T-helper 22 cell (primary cell): ENCODE data around the gene TIMM23.
A peak's percentile ranks its signal among the peaks of the same experiment; 100 is the strongest.
"Not testable (repeated sequence)": the region's sequence is repeated elsewhere in the genome, so short reads cannot be mapped to it uniquely, and the experiment has no call there.

ENCODE experiments used
- DNase-seq: peaks from one replicate; pipeline ENCODE4 v3.0.0-alpha.2; 2020; ENCODE audit warnings: low read depth

The TIMM23 gene

GRCh38 chr10:46022978-46023702 is 50.9 kb downstream of the TIMM23 start:
- DNase-seq, result peak; percentile 78

- no peak for DNase-seq
Measured at GRCh38 chr10:46024948-46025347, 52.7 kb downstream of the TIMM23 start.

GRCh38 chr10:46025406-46025805 is 53.1 kb downstream of the TIMM23 start:
- no peak for DNase-seq

- no peak for DNase-seq
Measured at GRCh38 chr10:46026106-46026505, 53.8 kb downstream of the TIMM23 start.

- DNase-seq, result no peak
Measured at GRCh38 chr10:46028584-46029460, 56.5 kb downstream of the TIMM23 start.

- no peak for DNase-seq
Measured at GRCh38 chr10:46029461-46030030, 57.3 kb downstream of the TIMM23 start.

GRCh38 chr10:46030091-46030937 is 58.0 kb downstream of the TIMM23 start, which contains the start of gene NCOA4:
NCOA4 (minus strand) TSS chr10:46030623; CDS start chr10:46016680, 13,943 bp downstream.
- peak; percentile 95 for DNase-seq

- no peak for DNase-seq
Measured at GRCh38 chr10:46031648-46032532, 59.6 kb downstream of the TIMM23 start.

- no peak for DNase-seq
Measured at GRCh38 chr10:46033602-46034011, 61.3 kb downstream of the TIMM23 start.

- no peak for DNase-seq
Measured at GRCh38 chr10:46035923-46036849, 63.9 kb downstream of the TIMM23 start.

GRCh38 chr10:46037107-46037825 is 65.0 kb downstream of the TIMM23 start:
- DNase-seq, result no peak

- DNase-seq, result no peak
Measured at GRCh38 chr10:46040004-46040403, 67.7 kb downstream of the TIMM23 start.

- no peak for DNase-seq
Measured at GRCh38 chr10:46042527-46042926, 70.2 kb downstream of the TIMM23 start.

GRCh38 chr10:46046261-46046660 is 74.0 kb downstream of the TIMM23 start, which contains the start of gene MSMB:
MSMB (minus strand) TSS chr10:46046269; CDS start chr10:46046237, 32 bp downstream.
- DNase-seq, result no peak

- DNase-seq, result no peak
Measured at GRCh38 chr10:46048152-46048551, 75.9 kb downstream of the TIMM23 start.

- not testable (repeated sequence) for DNase-seq
Measured at GRCh38 chr10:46049497-46049831, 77.2 kb downstream of the TIMM23 start.

GRCh38 chr10:46050941-46051623 is 78.8 kb downstream of the TIMM23 start:
- no peak for DNase-seq

- no peak for DNase-seq
Measured at GRCh38 chr10:46052057-46052790, 79.9 kb downstream of the TIMM23 start.
